C4-2B (cell line): ENCODE measurements around the gene WNT7B.

ENCODE experiments used
- H3K27ac ChIP-seq: fragments of 450-650 bp; 2 replicates; pipeline ENCODE4 v1.5.1; 2017
- CTCF ChIP-seq: fragments of 450-650 bp; conservative IDR thresholded peaks from 2 replicates; pipeline ENCODE4 v1.5.1; 2017; ENCODE audit warnings: mild to moderate bottlenecking
- ZFX ChIP-seq: fragments of 450-650 bp; IDR thresholded peaks from 2 replicates; pipeline ENCODE4 v1.6.1; 2017

Gene WNT7B

DNA sequence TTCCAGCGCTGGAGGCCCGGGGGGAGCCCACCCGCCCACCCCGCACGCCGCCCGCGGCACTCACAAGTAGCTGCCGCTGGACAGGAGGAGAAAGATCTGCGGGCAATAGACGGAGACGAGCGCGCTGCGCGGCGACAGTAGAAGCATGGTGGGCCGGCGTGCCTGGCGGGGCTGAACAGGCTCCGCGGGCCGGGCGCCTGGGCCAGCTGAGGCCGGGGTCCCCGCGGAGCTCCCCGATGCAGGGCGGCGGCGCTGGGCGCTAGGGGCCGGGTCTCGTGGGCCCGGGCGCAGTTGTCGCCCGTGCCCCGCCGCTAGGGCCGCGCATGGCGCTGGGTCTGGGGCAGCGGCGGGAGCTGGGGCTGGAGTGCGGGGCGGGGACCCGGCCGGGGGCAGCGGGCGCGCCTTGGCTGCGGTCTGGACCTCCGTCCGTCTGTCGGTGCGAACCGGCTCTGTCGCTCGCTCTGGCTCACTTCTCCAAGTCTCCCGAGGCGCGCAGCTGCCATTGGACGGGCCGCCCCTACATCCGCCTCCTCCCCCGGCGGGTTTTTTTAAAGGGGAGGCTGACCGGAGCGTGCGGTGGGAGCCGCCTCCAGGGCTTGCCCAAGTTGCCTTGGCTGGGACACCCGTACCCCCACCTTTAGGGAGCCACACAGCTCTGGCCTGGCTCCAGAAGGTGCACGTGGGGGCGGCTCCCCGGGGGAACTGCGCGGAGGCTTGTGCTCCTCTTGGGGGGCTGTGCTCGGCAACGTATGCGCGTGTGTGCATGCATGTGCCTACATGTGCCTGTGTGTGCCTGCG lies 4.7 kb downstream of the WNT7B start:
- H3K27ac ChIP-seq, result no peak overlapping the region
- no peak for TF ChIP-seq ZFX
- no peak for TF ChIP-seq CTCF

DNA sequence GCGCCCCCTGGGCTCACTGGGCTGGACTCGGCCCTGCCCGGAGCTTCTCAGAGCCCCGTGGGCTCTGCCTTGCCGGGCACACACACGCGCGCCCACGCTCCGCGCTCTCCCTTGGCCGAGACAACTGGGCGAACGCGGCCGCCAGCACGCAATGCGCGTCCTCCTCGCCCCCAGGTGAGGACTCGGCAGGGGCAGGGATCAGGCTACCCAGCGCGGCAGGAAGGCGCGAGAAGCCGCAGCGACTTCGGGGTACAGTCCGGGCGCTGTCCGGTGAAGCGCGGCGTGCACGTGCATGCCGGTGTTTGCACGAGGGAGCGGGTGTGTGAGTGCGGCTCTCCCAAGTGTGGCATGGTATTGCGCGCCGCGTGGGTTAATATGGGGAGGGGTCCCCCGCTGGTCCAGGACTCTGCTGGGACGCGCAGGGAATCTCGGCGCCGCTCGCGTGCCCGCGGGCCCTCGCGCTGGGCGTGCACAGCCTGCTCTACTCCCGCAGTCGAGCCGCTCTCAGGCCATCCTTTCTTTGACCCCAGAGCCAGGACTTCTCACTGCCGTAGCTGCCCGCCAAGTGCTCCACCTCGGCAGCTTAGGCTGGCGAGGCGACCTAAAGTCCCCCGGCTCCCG lies 5.4 kb downstream of the WNT7B start:
- TF ChIP-seq ZFX (no peak), CTCF (no peak)
- no peak overlapping the region for H3K27ac ChIP-seq

GRCh38 chr22:45970705-45971407 lies 6.1 kb downstream of the WNT7B start:
- no peak for TF ChIP-seq CTCF
- no peak overlapping the region for H3K27ac ChIP-seq

DNA sequence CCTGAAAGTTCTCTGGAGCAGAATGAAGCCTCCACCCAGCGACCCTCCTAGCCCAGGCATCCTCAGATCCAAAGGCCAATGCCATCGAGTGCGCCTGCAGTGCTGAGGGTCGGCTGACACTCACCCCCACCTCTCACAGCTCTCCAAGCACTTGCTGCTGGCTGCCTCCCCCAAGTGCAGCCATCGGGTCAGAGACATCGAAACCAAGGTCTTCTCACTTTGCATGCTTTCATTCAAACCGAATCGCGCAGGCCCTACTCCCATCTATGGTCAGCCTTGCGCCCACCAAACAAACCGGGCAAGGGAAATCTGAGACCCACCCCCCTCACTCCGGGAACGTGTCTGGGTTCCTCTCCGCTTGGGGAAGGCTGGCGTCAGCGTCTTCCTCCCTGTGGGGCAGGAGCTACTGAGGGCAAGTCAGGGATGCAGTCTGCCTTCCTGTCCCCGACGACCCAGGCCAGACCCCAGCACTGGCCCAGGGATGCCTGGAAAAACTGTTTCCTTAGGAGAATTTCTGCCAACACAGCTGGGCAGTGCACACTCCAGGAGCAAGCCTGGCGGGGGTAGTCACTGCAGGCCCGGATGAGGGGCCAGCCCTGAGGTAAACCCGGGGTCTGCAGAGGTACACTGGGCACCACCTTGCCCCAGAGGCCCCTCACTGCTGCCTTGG lies 7.0 kb downstream of the WNT7B start:
- no peak overlapping the region for H3K27ac ChIP-seq
- TF ChIP-seq ZFX, result no peak
- no peak for TF ChIP-seq CTCF

DNA sequence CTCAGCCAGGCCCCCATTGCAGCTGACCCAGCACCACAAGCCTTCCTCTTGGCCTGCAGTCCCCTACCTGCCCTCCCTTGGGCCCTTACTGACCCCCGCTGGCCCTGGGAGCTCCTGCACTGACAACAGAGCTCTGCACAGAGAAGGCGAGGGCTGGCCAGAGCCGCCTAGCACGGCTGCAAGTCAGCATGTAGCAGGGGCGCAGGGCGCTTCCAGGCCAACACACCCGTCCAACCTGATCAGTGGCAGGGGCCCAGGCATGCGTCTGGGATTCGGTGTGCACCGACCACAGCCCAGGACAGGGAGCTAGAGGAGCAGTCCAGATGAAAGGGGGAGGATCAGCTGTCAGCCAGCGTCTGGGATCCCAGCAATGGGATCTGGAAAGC lies 7.6 kb downstream of the WNT7B start:
- H3K27ac ChIP-seq, result no peak overlapping the region
- TF ChIP-seq ZFX, result no peak

- no peak overlapping the region for H3K27ac ChIP-seq
- TF ChIP-seq ZFX (no peak), CTCF (no peak)
Measured at GRCh38 chr22:45968751-45969413, 8.1 kb downstream of the WNT7B start.

GRCh38 chr22:45968003-45968650 lies 8.8 kb downstream of the WNT7B start:
- no peak for TF ChIP-seq CTCF
- TF ChIP-seq ZFX, result no peak
- no peak overlapping the region for H3K27ac ChIP-seq
